ENCODE measurements around the gene TMEM208. TPM values are rescaled to one million over a fixed set of nuclear protein-coding genes. Genes with fewer than 3 reads are reported as not detected.

TMEM208 gene
- total and polyA plus RNA-seq, 2 of the 8 experiments (the other 6 are each of a cell fraction or from before 2014, with no cell fraction given), result 37.7 to 100.0 TPM

- TF ChIP-seq MAX (IDR thresholded peaks at IDR 0.05) (peak; percentile 89), NRF1 (IDR thresholded peaks at IDR 0.05; ENCODE audit: low read depth, low read length) (no peak), CBX8 (IDR thresholded peaks at IDR 0.05; ENCODE audit: borderline replicate concordance, low read depth, low read length) (no peak), ATF3 (IDR thresholded peaks at IDR 0.05; ENCODE audit: insufficient read depth, low read depth, low read length) (no peak), BCL11A (IDR thresholded peaks at IDR 0.05; ENCODE audit: low read depth in 2 of 2, low read length in 2 of 2) (no peak), SIN3A (conservative IDR thresholded peaks at IDR 0.05 in 1 of 2, IDR thresholded peaks at IDR 0.05 in 1 of 2; ENCODE audit: low read depth in 1 of 2, low read length in 2 of 2) (peak in 1 of 2 experiments; percentile 56; a peak in 1 of 4 replicates), SP2 (IDR thresholded peaks at IDR 0.05; ENCODE audit: low read length) (no peak), KDM1A (IDR thresholded peaks at IDR 0.05; ENCODE audit: borderline replicate concordance, low read length) (0 out of 2 replicates have a peak, but pooled peaks have one; percentile 10), SP4 (IDR thresholded peaks at IDR 0.05; ENCODE audit: low read length) (no peak), CHD2 (IDR thresholded peaks at IDR 0.05; ENCODE audit: low read length) (0 out of 2 replicates have a peak, but pooled peaks have one; percentile 5), SIRT6 (IDR thresholded peaks at IDR 0.05; ENCODE audit: low read length) (no peak), EP300 (IDR thresholded peaks at IDR 0.05; ENCODE audit: borderline replicate concordance in 1 of 2, low read depth in 2 of 2, low read length in 2 of 2) (peak in 1 of 2 experiments; percentile 81; a peak in 1 of 3 replicates), SAP30 (IDR thresholded peaks at IDR 0.05; ENCODE audit: insufficient read depth, insufficient replicate concordance, low read length) (no peak), ASH2L (IDR thresholded peaks at IDR 0.05; ENCODE audit: low read length) (peak; percentile 53), BACH1 (IDR thresholded peaks at IDR 0.05; ENCODE audit: low read length) (no peak), JUND (IDR thresholded peaks at IDR 0.05; ENCODE audit: low read length) (no peak), YY1 (IDR thresholded peaks at IDR 0.05; ENCODE audit: low read depth, low read length) (no peak), RNF2 (IDR thresholded peaks at IDR 0.05; ENCODE audit: borderline replicate concordance, low read depth, low read length, missing control alignments, poor library complexity, severe bottlenecking) (no peak), SRF (IDR thresholded peaks at IDR 0.05; ENCODE audit: low read depth, low read length) (no peak)
Observed at GRCh38 chr16:67246081-67246755, 19.3 kb downstream of the TMEM208 start (continued).
